Neutrophil (primary cell): ENCODE results near the gene SPAG7.

Experiments used
- H3K27ac ChIP-seq: fragments of 200-600 bp; sonication (generic); 2 replicates; pipeline ENCODE4 v1.5.1; 2016; ENCODE audit warnings: mild to moderate bottlenecking, moderate library complexity
- H3K27me3 ChIP-seq: fragments of 200-600 bp; sonication (generic); 2 replicates; pipeline ENCODE4 v1.6.0; 2016; ENCODE audit warnings: mild to moderate bottlenecking
- H3K36me3 ChIP-seq: fragments of 200-600 bp; sonication (generic); 2 replicates; pipeline ENCODE4 v1.5.1; 2017
- H3K4me1 ChIP-seq, 2 experiments: fragments of 200-600 bp in 1 of 2; sonication (generic) in 1 of 2; 1 replicate in 1 of 2; 2 replicates in 1 of 2; pipeline versions ENCODE4 v1.5.1 to v1.6.1; 2013 to 2016; ENCODE audit warnings: low read depth in 1 of 2, low read length in 1 of 2, mild to moderate bottlenecking in 1 of 2, moderate library complexity in 1 of 2; ENCODE audit not compliant: control insufficient read depth in 1 of 2, insufficient read depth in 1 of 2
- H3K4me3 ChIP-seq, 2 experiments: fragments of 200-600 bp in 1 of 2; sonication (generic) in 1 of 2; 1 replicate in 1 of 2; 2 replicates in 1 of 2; pipeline ENCODE4 v1.5.1; 2013 to 2016; ENCODE audit warnings: low read depth in 1 of 2, low read length in 1 of 2, mild to moderate bottlenecking in 1 of 2, moderate library complexity in 1 of 2
- H3K9me3 ChIP-seq: fragments of 200-600 bp; sonication (generic); 2 replicates; pipeline ENCODE4 v1.5.1; 2016
- CTCF ChIP-seq: fragments of 200-600 bp; sonication (generic); IDR thresholded peaks from 2 replicates; pipeline ENCODE4 v1.5.1; 2016; ENCODE audit warnings: antibody characterized with exemption

The SPAG7 gene

GRCh38 chr17:5000237-5000639, 32.6 kb upstream of the SPAG7 start:
- Histone ChIP-seq H3K27me3 (no peaks in the 10 kb centered on the region), H3K27ac (no peak overlapping the region), H3K9me3 (no peaks in the 10 kb centered on the region), H3K36me3 (peaks cover 50% of the 10 kb centered on the region), H3K4me1 (peaks cover 25 to 28% of the 10 kb centered on the region in 2 experiments), H3K4me3 (no peak overlapping the region)
- no peak for TF ChIP-seq CTCF

- Histone ChIP-seq H3K9me3 (no peaks in the 10 kb centered on the region), H3K27ac (peak overlapping the region; percentile 83), H3K4me1 (peaks cover 30 to 35% of the 10 kb centered on the region in 2 experiments), H3K4me3 (no peak overlapping the region), H3K27me3 (no peaks in the 10 kb centered on the region), H3K36me3 (peaks cover 43% of the 10 kb centered on the region)
- no peak for TF ChIP-seq CTCF
Observed at GRCh38 chr17:4999430-5000093, 31.9 kb upstream of the SPAG7 start.

- H3K9me3 ChIP-seq: no peaks in the 10 kb centered on the region
- H3K4me1 ChIP-seq: peaks cover 30 to 36% of the 10 kb centered on the region in 2 experiments
- no peak for TF ChIP-seq CTCF
- peak overlapping the region; percentile 83 for H3K27ac ChIP-seq
- peaks cover 37% of the 10 kb centered on the region for H3K36me3 ChIP-seq
- H3K4me3 ChIP-seq: peak overlapping the region; percentile 69 to 87
- no peaks in the 10 kb centered on the region for H3K27me3 ChIP-seq
Observed at GRCh38 chr17:4998732-4999429, 31.3 kb upstream of the SPAG7 start.

- Histone ChIP-seq H3K4me1 (peaks cover 30 to 36% of the 10 kb centered on the region in 2 experiments), H3K27ac (peak overlapping the region; percentile 83), H3K27me3 (no peaks in the 10 kb centered on the region), H3K36me3 (peaks cover 30% of the 10 kb centered on the region), H3K9me3 (no peaks in the 10 kb centered on the region), H3K4me3 (peak overlapping the region; percentile 69 to 87)
- TF ChIP-seq CTCF: no peak
Observed at GRCh38 chr17:4998027-4998731, 30.6 kb upstream of the SPAG7 start.

GRCh38 chr17:4997302-4998026, 29.8 kb upstream of the SPAG7 start, which contains the start of the genes INCA1 and KIF1C:
Gene INCA1 (minus strand): TSS chr17:4997522. CDS start chr17:4994437, 3,085 bp downstream.
Gene KIF1C (plus strand): TSS chr17:4997950. CDS start chr17:5000247, 2,297 bp downstream.
- peak within 1 kb of the TSS; percentile 69 to 87 for H3K4me3 ChIP-seq
- H3K27me3 ChIP-seq: no peaks in the 10 kb centered on the region
- TF ChIP-seq CTCF: peak; percentile 78
- H3K27ac ChIP-seq: peak within 1 kb of the TSS; percentile 83
- H3K9me3 ChIP-seq: no peaks in the 10 kb centered on the region
- peaks cover 30 to 36% of the 10 kb centered on the region in 2 experiments for H3K4me1 ChIP-seq
- peaks cover 22% of the 10 kb centered on the region for H3K36me3 ChIP-seq
